Stimulated activated CD8-positive, alpha-beta memory T cell treated with anti-CD3 and anti-CD28 coated beads, Interleukin-12 subunit alpha, Interleukin-12 subunit beta, amount 100 ng/mL, for 4 hours (primary cell): ENCODE data around the gene SYF2.
"Not testable (repeated sequence)": the region's sequence is repeated elsewhere in the genome, so short reads cannot be mapped to it uniquely, and the experiment has no call there.

Source experiments
- DNase-seq: peaks from one replicate; pipeline ENCODE4 v3.0.0-alpha.2; 2020; ENCODE audit warnings: low read depth

Gene SYF2

GRCh38 chr1:25206201-25206600, 26.1 kb downstream of the SYF2 start:
- no peak for DNase-seq

- no peak for DNase-seq
Observed at GRCh38 chr1:25205786-25206185, 26.5 kb downstream of the SYF2 start.

GRCh38 chr1:25204797-25205480, 27.4 kb downstream of the SYF2 start:
- no peak for DNase-seq

- DNase-seq, result no peak
Observed at GRCh38 chr1:25201006-25201405, 31.3 kb downstream of the SYF2 start.

- no peak for DNase-seq
Observed at GRCh38 chr1:25199819-25200620, 32.3 kb downstream of the SYF2 start.

- no peak for DNase-seq
Observed at GRCh38 chr1:25198663-25199252, 33.5 kb downstream of the SYF2 start.

- no peak for DNase-seq
Observed at GRCh38 chr1:25197982-25198662, 34.2 kb downstream of the SYF2 start.

- no peak for DNase-seq
Observed at GRCh38 chr1:25197235-25197975, 34.9 kb downstream of the SYF2 start.

- DNase-seq, result no peak
Observed at GRCh38 chr1:25196830-25197229, 35.5 kb downstream of the SYF2 start.

GRCh38 chr1:25195835-25196234, 36.5 kb downstream of the SYF2 start:
- DNase-seq, result no peak

- no peak for DNase-seq
Observed at GRCh38 chr1:25194572-25195020, 37.7 kb downstream of the SYF2 start.

GRCh38 chr1:25194054-25194453, 38.2 kb downstream of the SYF2 start:
- no peak for DNase-seq

- no peak for DNase-seq
Observed at GRCh38 chr1:25193229-25193628, 39.1 kb downstream of the SYF2 start.

- DNase-seq, result no peak
Observed at GRCh38 chr1:25192154-25192553, 40.1 kb downstream of the SYF2 start.

- no peak for DNase-seq
Observed at GRCh38 chr1:25190260-25190659, 42.0 kb downstream of the SYF2 start.

- DNase-seq, result not testable (repeated sequence)
Observed at GRCh38 chr1:25187904-25188303, 44.4 kb downstream of the SYF2 start.

GRCh38 chr1:25187077-25187476, 45.2 kb downstream of the SYF2 start:
- no peak for DNase-seq

- DNase-seq, result no peak
Observed at GRCh38 chr1:25186161-25187007, 45.9 kb downstream of the SYF2 start.

- no peak for DNase-seq
Observed at GRCh38 chr1:25185409-25186160, 46.7 kb downstream of the SYF2 start.
